ENCODE results near the gene PCGF1.
"Not testable (repeated sequence)": the region's sequence is repeated elsewhere in the genome, so short reads cannot be mapped to it uniquely, and the experiment has no call there.

PCGF1 gene

DNA sequence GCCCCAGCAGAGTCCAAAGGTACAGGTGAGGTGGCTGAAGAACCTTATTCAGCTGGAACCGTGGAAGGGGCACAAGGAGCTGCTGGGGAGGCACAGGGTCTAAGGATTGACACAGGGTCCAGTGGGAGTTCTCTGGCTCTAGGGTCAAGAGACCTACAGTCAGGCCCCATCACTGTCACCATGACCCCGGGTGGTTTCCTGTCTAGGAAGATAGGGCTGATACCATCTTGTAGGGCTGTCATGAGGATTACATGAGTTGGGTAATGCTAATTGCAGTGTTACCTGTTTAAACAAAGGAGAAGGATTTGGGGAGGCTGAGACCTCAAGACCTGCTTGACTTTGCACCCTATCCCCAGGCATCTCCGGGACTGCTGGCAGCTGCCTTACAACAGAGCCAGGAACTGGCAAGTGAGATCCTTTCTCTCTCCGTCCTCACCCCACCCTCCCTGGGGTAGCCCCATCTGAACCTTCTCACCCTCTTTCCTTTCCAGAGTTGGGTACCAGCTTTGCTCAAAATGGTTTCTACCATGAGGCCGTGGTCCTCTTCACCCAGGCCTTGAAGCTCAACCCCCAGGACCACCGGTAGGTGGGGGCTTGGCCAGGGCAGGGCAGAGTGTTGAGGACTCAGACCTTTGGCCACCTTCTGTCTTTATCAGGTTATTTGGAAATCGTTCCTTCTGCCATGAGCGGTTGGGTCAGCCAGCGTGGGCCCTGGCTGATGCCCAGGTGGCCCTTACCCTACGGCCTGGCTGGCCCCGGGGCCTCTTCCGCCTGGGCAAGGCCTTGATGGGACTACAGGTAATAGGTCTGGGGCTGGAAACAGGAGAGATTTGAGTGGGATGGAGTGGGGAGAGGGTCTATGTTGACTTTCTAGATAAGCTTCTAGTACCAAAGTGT is 15.6 kb downstream of the PCGF1 start:
- H3K9ac ChIP-seq (ENCODE audit: low read depth, low read length), result no peak overlapping the region
- no peak overlapping the region for H3K4me3 ChIP-seq (ENCODE audit: low read length)
- peaks cover 21% of the 10 kb centered on the region for H3K27me3 ChIP-seq (ENCODE audit: insufficient read depth, low read length)
- 95% methylated on average over 12 of the region's 12 CpGs for WGBS
- H3K27ac ChIP-seq (ENCODE audit: low read depth, low read length), result no peak overlapping the region
- H3K4me1 ChIP-seq (ENCODE audit: insufficient read depth, low read length), result no peaks in the 10 kb centered on the region
- H3K36me3 ChIP-seq (ENCODE audit: insufficient read depth, low read length), result peaks cover 48% of the 10 kb centered on the region
- no peaks in the 10 kb centered on the region for H3K9me3 ChIP-seq (ENCODE audit: insufficient read depth, low read depth, low read length)

DNA sequence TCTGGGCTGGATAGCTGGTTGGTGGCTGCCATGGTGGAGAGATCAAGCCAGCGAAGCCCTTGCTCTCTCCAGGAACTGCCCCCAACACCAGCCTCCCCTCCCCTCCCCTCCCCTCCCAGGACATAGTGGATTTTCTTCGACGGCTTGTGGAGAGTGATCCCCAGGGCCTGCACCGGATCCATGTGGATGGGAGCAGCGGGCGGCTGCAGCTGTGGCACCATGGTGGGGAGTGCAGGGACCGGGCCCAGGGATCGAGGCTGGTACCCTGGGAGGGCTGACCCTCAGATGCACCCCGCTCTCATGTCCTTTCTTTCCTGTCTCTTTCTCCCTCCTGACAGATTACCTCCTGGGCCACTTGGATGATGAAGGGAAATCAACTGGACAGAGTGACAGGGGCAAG is 17.6 kb downstream of the PCGF1 start:
- Histone ChIP-seq H3K4me1 (ENCODE audit: insufficient read depth, low read length) (no peaks in the 10 kb centered on the region), H3K4me3 (ENCODE audit: low read length) (no peak overlapping the region), H3K9ac (ENCODE audit: low read depth, low read length) (no peak overlapping the region), H3K9me3 (ENCODE audit: insufficient read depth, low read depth, low read length) (no peaks in the 10 kb centered on the region), H3K27ac (ENCODE audit: low read depth, low read length) (no peak overlapping the region), H3K27me3 (ENCODE audit: insufficient read depth, low read length) (peaks cover 1% of the 10 kb centered on the region; the same call in 1 of the 2 replicates), H3K36me3 (ENCODE audit: insufficient read depth, low read length) (peaks cover 59% of the 10 kb centered on the region)
- 93% methylated on average over 9 of the region's 9 CpGs for WGBS

DNA sequence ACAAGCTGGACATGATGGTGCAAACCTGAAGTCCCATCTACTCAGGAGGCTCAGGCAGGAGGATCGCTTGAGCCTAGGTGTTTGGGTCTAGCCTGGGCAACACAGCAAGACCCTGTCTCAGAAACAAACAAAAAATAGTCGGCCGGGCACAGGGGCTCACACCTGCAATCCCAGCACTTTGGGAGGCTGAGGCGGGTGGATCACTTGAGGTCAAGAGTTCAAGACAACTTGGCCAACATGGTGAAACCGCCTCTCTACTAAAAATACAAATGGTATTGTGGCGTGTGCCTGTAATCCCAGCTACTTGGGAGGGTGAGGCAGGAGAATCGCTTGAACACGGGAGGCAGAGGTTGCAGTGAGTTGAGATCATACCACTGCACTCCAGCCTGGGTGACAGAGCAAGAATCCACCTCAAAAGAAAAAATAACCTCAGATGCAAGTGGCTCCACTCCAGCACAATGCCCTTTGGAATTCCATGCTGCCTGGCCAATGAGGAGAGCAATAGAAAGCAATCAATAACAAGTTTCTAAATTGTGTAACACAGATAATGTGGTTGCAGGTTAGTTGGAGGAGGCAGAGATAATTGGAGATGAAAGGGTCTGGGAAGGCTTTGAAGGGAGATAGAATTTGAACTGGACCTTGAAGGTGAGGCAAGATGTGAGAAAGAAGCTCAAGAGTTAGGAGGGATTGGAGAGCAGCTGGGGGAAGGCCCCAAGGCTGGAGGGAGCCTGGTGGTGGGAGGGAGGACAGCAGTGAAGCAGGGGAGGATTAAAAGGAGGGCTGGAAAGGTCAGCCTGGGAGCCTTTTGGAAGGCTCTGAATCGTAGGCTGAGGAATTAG is 18.6 kb downstream of the PCGF1 start:
- H3K36me3 ChIP-seq (ENCODE audit: insufficient read depth, low read length), result peaks cover 55% of the 10 kb centered on the region
- WGBS, result 93% methylated on average over 9 of the region's 9 CpGs

DNA sequence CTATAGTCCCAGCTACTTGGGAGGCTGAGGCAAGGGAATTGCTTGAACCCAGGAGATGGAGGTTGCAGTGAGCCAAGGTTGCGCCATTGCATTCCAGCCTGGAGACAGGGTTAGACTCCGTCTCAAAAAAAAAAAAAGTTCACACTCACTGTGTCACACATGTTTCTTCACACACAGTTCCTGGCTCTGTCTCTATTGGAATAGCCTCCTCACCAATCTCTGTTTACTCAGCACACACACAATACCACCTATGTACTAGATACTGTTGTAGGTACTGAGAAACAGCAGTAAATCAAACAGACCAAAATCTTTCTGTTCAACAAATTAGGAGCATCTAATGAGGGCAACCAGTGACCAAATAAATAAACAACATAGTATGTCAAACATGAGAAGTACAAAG is 21.4 kb downstream of the PCGF1 start:
- no peak overlapping the region for H3K27ac ChIP-seq (ENCODE audit: low read depth, low read length)
- H3K36me3 ChIP-seq (ENCODE audit: insufficient read depth, low read length), result peaks cover 28% of the 10 kb centered on the region
- H3K4me3 ChIP-seq (ENCODE audit: low read length), result no peak overlapping the region
- H3K27me3 ChIP-seq (ENCODE audit: insufficient read depth, low read length), result no peaks in the 10 kb centered on the region
- WGBS, result 98% methylated on average over 2 of the region's 2 CpGs
- H3K9ac ChIP-seq (ENCODE audit: low read depth, low read length), result no peak overlapping the region
- H3K4me1 ChIP-seq (ENCODE audit: insufficient read depth, low read length), result 0 out of 2 replicates have a peak, but pooled peaks cover 3% of the 10 kb centered on the region
- no peaks in the 10 kb centered on the region for H3K9me3 ChIP-seq (ENCODE audit: insufficient read depth, low read depth, low read length)

More for the DNA sequence above, 18.6 kb downstream of the PCGF1 start:
- Histone ChIP-seq H3K27ac (ENCODE audit: low read depth, low read length) (no peak overlapping the region), H3K9me3 (ENCODE audit: insufficient read depth, low read depth, low read length) (no peaks in the 10 kb centered on the region), H3K9ac (ENCODE audit: low read depth, low read length) (no peak overlapping the region), H3K4me3 (ENCODE audit: low read length) (no peak overlapping the region), H3K4me1 (ENCODE audit: insufficient read depth, low read length) (no peaks in the 10 kb centered on the region), H3K27me3 (ENCODE audit: insufficient read depth, low read length) (no peaks in the 10 kb centered on the region)

DNA sequence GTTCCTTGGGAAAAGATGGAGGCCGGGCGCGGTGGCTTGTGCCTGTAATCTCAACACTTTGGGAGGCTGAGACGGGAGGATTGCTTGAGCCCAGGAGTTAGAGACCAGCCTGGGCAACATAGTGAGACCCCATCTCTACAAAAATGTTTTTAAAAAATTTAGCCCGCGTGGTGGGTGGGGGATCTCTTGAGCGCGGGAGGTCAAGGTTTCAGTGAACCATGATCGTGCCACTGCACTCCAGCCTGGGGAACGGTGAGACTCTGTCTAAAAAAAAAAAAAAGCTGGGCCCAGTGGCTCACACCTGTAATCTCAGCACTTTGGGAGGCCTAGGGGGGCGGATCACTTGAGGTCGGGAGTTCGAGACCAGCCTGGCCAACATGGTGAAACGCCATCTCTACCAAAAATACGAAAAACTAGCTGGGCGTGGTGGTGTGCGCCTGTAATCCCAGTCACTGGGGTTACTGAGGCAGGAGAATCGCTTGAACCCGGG is 23.8 kb downstream of the PCGF1 start:
- Histone ChIP-seq H3K4me3 (ENCODE audit: low read length) (peak overlapping the region; percentile 83), H3K36me3 (ENCODE audit: insufficient read depth, low read length) (peaks cover 35% of the 10 kb centered on the region), H3K9ac (ENCODE audit: low read depth, low read length) (0 out of 2 replicates have a peak overlapping the region, but pooled peaks have one; percentile 84)
- not testable (repeated sequence) for H3K27me3 ChIP-seq (ENCODE audit: insufficient read depth, low read length); H3K4me1 ChIP-seq (ENCODE audit: insufficient read depth, low read length); H3K27ac ChIP-seq (ENCODE audit: low read depth, low read length); H3K9me3 ChIP-seq (ENCODE audit: insufficient read depth, low read depth, low read length)
- WGBS, result 86% methylated on average over 19 of the region's 19 CpGs

DNA sequence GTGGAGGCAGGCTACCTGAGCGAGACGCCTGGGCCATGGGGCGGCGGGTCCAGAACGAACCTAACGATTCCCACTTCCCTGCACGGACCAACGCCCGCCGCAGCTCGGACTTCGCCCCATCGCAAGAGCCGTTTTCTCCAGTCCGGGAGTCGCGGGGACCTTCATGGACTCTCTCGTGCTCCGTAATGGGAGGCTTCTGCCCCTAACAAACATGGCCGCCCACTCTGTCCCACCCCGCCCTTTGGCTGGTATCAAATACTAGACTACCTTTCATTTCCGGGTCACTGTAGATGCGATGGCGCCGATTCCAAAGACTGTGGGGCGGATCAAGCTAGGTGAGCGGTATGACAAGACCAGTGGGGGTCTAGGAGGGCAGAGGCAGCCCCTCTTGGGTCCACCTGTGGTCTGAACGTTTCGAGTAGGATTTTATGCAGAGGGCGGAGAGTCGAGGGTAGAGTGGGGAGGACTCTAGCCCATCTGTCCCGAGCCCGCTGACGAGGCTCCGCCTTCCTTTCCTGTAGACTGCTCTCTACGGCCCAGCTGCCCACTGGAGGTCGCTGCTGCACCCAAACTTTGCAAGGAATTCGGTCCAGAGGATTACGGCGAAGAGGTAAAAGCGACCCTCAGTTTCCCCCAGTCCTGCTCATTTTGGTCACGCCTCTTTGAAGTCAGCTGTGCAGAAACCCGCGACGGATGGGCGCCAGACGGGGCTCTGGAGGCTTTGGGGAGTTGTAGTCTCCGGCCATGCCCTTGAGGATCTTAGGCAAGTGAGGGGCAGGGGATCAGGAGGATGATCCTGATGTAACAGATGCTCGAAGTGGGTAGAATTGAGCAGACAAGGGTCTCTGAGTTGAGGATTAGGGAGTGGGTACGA is 24.5 kb downstream of the PCGF1 start, which contains the start of the genes CCDC142 and TTC31:
TSS of gene CCDC142 (minus strand) at position 198 of the 874 bp plus-strand sequence. CDS start at position 37, 161 bp downstream.
TSS of gene TTC31 (plus strand) at position 281 of the 874 bp plus-strand sequence. CDS start at position 296, 15 bp downstream.
- WGBS, result 3% methylated on average over 50 of the region's 50 CpGs
- H3K4me1 ChIP-seq (ENCODE audit: insufficient read depth, low read length), result 0 out of 2 replicates have a peak, but pooled peaks cover 3% of the 10 kb centered on the region
- peaks cover 33% of the 10 kb centered on the region for H3K36me3 ChIP-seq (ENCODE audit: insufficient read depth, low read length)
- peak within 1 kb of the TSS; percentile 84 for H3K9ac ChIP-seq (ENCODE audit: low read depth, low read length)
- H3K4me3 ChIP-seq (ENCODE audit: low read length), result peak within 1 kb of the TSS; percentile 83
- H3K27ac ChIP-seq (ENCODE audit: low read depth, low read length), result peak within 1 kb of the TSS; percentile 73
- no peaks in the 10 kb centered on the region for H3K27me3 ChIP-seq (ENCODE audit: insufficient read depth, low read length)
- no peaks in the 10 kb centered on the region for H3K9me3 ChIP-seq (ENCODE audit: insufficient read depth, low read depth, low read length)

DNA sequence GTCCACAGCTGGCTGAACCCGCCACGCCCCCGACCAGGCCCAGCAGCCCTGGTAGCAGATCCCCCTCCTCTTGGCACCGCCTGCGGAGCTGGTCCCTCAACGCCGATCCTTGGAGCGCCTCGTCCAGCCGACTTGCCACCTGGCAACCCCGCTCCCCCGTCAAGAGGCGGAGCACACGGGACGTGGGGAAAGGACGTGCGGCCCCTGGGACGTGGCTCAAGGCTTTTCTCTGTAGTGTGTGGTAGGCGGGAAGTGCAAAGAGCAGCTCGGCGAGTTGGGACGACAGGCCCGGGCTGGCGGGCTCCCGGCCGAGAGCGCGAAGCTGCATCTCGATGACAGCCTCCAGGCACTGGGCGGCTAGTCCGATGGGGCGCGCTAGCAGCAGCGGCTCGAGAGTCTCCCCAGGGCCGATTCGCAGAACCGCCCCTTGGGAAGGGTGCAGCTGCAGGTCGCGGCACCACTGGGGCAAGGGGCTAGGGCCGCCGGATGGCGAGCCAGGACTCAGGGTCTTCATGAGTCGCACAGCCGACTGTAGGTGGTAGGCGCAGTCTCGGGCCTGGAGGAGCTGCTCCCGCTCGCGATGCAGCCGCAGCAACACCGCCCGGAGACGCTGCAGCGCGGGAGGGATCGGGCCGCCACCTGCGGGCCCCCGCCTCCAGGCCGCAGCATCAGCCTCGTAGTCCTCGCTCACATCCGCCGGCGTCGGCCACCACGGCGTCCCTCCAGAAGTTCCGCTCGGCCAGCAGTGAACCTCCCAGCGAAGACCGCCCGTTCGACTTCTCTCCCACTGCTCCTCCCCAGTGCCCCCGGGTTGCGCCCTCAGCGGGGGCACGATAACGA is 25.3 kb downstream of the PCGF1 start:
- Histone ChIP-seq H3K4me3 (ENCODE audit: low read length) (peak overlapping the region; percentile 83), H3K27me3 (ENCODE audit: insufficient read depth, low read length) (no peaks in the 10 kb centered on the region), H3K9me3 (ENCODE audit: insufficient read depth, low read depth, low read length) (no peaks in the 10 kb centered on the region), H3K4me1 (ENCODE audit: insufficient read depth, low read length) (0 out of 2 replicates have a peak, but pooled peaks cover 3% of the 10 kb centered on the region), H3K36me3 (ENCODE audit: insufficient read depth, low read length) (peaks cover 35% of the 10 kb centered on the region), H3K9ac (ENCODE audit: low read depth, low read length) (peak overlapping the region; percentile 84), H3K27ac (ENCODE audit: low read depth, low read length) (peak overlapping the region; percentile 47; the same call in 1 of the 2 replicates)
- 1% methylated on average over 80 of the region's 80 CpGs for WGBS

DNA sequence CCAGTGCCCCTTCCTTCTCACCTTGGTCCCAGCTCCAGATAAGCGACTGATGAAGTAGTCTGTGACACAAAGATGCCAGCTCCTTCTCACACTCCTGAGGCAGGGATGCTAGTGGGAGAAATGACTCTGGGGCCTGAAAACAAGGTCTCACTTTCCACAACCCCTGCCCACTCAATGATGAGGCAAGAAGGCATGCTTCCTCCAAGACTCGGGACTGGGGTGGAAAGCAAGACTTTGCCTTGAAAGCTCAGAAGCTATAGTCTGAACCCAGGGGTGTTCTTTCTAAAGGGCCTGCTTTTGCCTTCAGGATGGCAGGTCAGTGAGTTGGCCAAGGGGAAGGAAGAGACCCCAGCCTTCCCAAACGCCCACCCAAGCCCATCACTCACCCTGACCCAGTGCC is 26.1 kb downstream of the PCGF1 start:
- 0 out of 2 replicates have a peak overlapping the region, but pooled peaks have one; percentile 84 for H3K9ac ChIP-seq (ENCODE audit: low read depth, low read length)
- 91% methylated on average over 3 of the region's 3 CpGs for WGBS
- H3K27ac ChIP-seq (ENCODE audit: low read depth, low read length), result no peak overlapping the region
- no peaks in the 10 kb centered on the region for H3K9me3 ChIP-seq (ENCODE audit: insufficient read depth, low read depth, low read length)
- peak overlapping the region; percentile 83 for H3K4me3 ChIP-seq (ENCODE audit: low read length)
- H3K27me3 ChIP-seq (ENCODE audit: insufficient read depth, low read length), result no peaks in the 10 kb centered on the region
- peaks cover 34% of the 10 kb centered on the region for H3K36me3 ChIP-seq (ENCODE audit: insufficient read depth, low read length)
- 0 out of 2 replicates have a peak, but pooled peaks cover 3% of the 10 kb centered on the region for H3K4me1 ChIP-seq (ENCODE audit: insufficient read depth, low read length)

DNA sequence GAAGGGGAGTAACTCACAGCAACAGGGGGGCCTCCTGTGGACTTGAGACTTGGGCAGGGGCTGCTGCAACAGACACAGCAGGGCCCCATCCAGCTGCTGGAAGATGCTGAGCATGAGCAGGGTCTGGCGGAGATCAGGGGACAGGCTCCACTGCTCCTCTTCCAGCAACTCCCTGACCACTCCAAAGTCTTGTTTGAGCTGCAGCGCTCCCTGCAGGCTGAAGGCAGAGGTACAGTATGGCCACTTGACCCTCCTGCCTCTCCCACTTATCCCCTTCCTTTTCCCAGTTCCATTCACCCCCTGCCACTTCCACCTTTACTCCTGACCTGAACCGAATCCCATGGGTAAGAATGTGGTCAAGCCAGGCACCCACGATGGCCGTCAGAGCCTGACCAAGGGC is 32.6 kb downstream of the PCGF1 start:
- no peak overlapping the region for H3K4me3 ChIP-seq (ENCODE audit: low read length)
- no peak overlapping the region for H3K27ac ChIP-seq (ENCODE audit: low read depth, low read length)
- no peak overlapping the region for H3K9ac ChIP-seq (ENCODE audit: low read depth, low read length)
- H3K36me3 ChIP-seq (ENCODE audit: insufficient read depth, low read length), result peaks cover 31% of the 10 kb centered on the region
- H3K4me1 ChIP-seq (ENCODE audit: insufficient read depth, low read length), result peaks cover 5% of the 10 kb centered on the region; the same call in 1 of the 2 replicates
- WGBS, result 84% methylated on average over 5 of the region's 5 CpGs
- no peaks in the 10 kb centered on the region for H3K27me3 ChIP-seq (ENCODE audit: insufficient read depth, low read length)
- no peaks in the 10 kb centered on the region for H3K9me3 ChIP-seq (ENCODE audit: insufficient read depth, low read depth, low read length)
